Measurements from ENCODE around the gene NDNF.

- TF ChIP-seq CTCF (IDR thresholded peaks at IDR 0.05) (no peak), POLR2A (IDR thresholded peaks at IDR 0.05) (no peak)
Observed at GRCh38 chr4:121069430-121069829, 2.9 kb downstream of the NDNF start.

All from lower leg skin (tissue), 3 donors.